ENCODE results near the gene C4A. TPM values are rescaled to one million over a fixed set of nuclear protein-coding genes. Genes with fewer than 3 reads are reported as not detected.
"Not testable (repeated sequence)": the region's sequence is repeated elsewhere in the genome, so short reads cannot be mapped to it uniquely, and the experiment has no call there.

Gene C4A
- total RNA-seq, 1 experiment from 2014 or later: 8.1 TPM

- BruUV-seq (replicated peaks); H3K4me3 ChIP-seq (ENCODE audit: low read depth in 2 of 2, low read length in 2 of 2); ATAC-seq; H3K4me1 ChIP-seq (ENCODE audit: control insufficient read depth, insufficient read depth, low read length); H3K27me3 ChIP-seq (ENCODE audit: control insufficient read depth, insufficient read depth, low read length); DNase-seq (ENCODE audit: low read depth, low spot score); in situ Hi-C loops (cut with HindIII; ENCODE audit: low pct_unique_long_range_greater_than_20kb, low sequenced_read_pairs); POLR2A ChIA-PET; intact Hi-C loops (cut with micrococcal nuclease; ENCODE audit: unreplicated experiment); H3K36me3 ChIP-seq (ENCODE audit: control insufficient read depth, insufficient read depth, low read length); CTCF ChIA-PET; H3K27ac ChIP-seq (ENCODE audit: low read length); H3K9me3 ChIP-seq (ENCODE audit: control insufficient read depth, insufficient read depth, low read depth, low read length): not testable (repeated sequence)
Observed at GRCh38 chr6:31996385-31996784, 14.5 kb downstream of the C4A start.

GRCh38 chr6:32002546-32003268 is 20.9 kb downstream of the C4A start:
- not testable (repeated sequence) for BruUV-seq (replicated peaks)

DNA sequence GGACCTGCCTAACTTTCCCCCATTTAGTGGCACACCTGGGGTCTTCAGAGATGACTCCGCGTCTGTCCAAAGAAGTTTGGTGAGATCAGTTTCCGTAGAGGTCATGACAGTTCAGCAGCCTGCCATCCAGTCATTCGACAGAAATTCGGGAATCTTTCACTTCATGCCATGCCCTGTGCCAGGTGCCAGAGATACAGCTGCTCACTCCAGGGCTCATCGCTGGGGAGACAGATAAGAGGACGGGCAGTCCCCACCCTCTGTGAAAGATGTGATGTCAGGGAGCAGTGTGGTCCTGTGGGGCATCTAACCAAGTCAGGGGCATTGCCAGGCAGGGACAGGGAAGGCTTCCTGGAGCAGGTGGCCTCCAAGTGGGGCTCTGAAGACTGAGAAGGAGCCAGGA is 21.4 kb downstream of the C4A start:
- H3K4me1 ChIP-seq (ENCODE audit: control insufficient read depth, insufficient read depth, low read length); ATAC-seq; H3K4me3 ChIP-seq (ENCODE audit: low read depth in 2 of 2, low read length in 2 of 2); DNase-seq (ENCODE audit: low read depth, low spot score); POLR2A ChIA-PET; H3K9me3 ChIP-seq (ENCODE audit: control insufficient read depth, insufficient read depth, low read depth, low read length); BruUV-seq (replicated peaks); H3K27ac ChIP-seq (ENCODE audit: low read length); H3K36me3 ChIP-seq (ENCODE audit: control insufficient read depth, insufficient read depth, low read length); CTCF ChIA-PET; H3K27me3 ChIP-seq (ENCODE audit: control insufficient read depth, insufficient read depth, low read length); in situ Hi-C loops (cut with HindIII; ENCODE audit: low pct_unique_long_range_greater_than_20kb, low sequenced_read_pairs); intact Hi-C loops (cut with micrococcal nuclease; ENCODE audit: unreplicated experiment): not testable (repeated sequence)

More at GRCh38 chr6:32002546-32003268, 20.9 kb downstream of the C4A start:
- H3K36me3 ChIP-seq (ENCODE audit: control insufficient read depth, insufficient read depth, low read length); H3K4me3 ChIP-seq (ENCODE audit: low read depth in 2 of 2, low read length in 2 of 2); intact Hi-C loops (cut with micrococcal nuclease; ENCODE audit: unreplicated experiment); in situ Hi-C loops (cut with HindIII; ENCODE audit: low pct_unique_long_range_greater_than_20kb, low sequenced_read_pairs); H3K27ac ChIP-seq (ENCODE audit: low read length); CTCF ChIA-PET; POLR2A ChIA-PET; H3K9me3 ChIP-seq (ENCODE audit: control insufficient read depth, insufficient read depth, low read depth, low read length); H3K27me3 ChIP-seq (ENCODE audit: control insufficient read depth, insufficient read depth, low read length); ATAC-seq; H3K4me1 ChIP-seq (ENCODE audit: control insufficient read depth, insufficient read depth, low read length); DNase-seq (ENCODE audit: low read depth, low spot score): not testable (repeated sequence)

DNA sequence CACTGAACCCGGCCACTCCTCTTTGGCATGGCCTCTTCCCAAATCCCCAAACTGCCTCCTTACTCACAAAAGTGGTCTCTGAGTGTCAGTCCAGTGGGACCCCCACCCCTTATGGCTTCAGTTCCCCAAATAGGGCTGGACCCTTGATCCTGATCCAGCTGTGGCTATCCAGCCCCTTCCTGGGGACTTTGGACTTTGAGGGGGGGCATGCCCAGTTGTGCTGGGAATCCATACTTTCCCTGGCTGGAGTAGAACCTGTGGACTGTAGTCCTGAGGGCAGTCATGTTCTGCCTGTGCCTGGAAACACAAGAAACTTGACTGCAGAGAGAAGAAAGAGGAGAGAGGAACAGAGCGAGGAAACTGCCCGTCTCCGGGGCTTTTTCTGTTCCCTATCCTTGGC is 22.5 kb downstream of the C4A start:
- H3K27ac ChIP-seq (ENCODE audit: low read length); H3K36me3 ChIP-seq (ENCODE audit: control insufficient read depth, insufficient read depth, low read length); BruUV-seq (replicated peaks); DNase-seq (ENCODE audit: low read depth, low spot score); ATAC-seq; H3K9me3 ChIP-seq (ENCODE audit: control insufficient read depth, insufficient read depth, low read depth, low read length); H3K4me1 ChIP-seq (ENCODE audit: control insufficient read depth, insufficient read depth, low read length); POLR2A ChIA-PET; in situ Hi-C loops (cut with HindIII; ENCODE audit: low pct_unique_long_range_greater_than_20kb, low sequenced_read_pairs); H3K27me3 ChIP-seq (ENCODE audit: control insufficient read depth, insufficient read depth, low read length); intact Hi-C loops (cut with micrococcal nuclease; ENCODE audit: unreplicated experiment); CTCF ChIA-PET; H3K4me3 ChIP-seq (ENCODE audit: low read depth in 2 of 2, low read length in 2 of 2): not testable (repeated sequence)

GRCh38 chr6:32004864-32005537 is 23.1 kb downstream of the C4A start:
- CTCF ChIA-PET; H3K27me3 ChIP-seq (ENCODE audit: control insufficient read depth, insufficient read depth, low read length); ATAC-seq; H3K27ac ChIP-seq (ENCODE audit: low read length); BruUV-seq (replicated peaks); H3K4me3 ChIP-seq (ENCODE audit: low read depth in 2 of 2, low read length in 2 of 2); H3K9me3 ChIP-seq (ENCODE audit: control insufficient read depth, insufficient read depth, low read depth, low read length); intact Hi-C loops (cut with micrococcal nuclease; ENCODE audit: unreplicated experiment); DNase-seq (ENCODE audit: low read depth, low spot score); H3K36me3 ChIP-seq (ENCODE audit: control insufficient read depth, insufficient read depth, low read length); POLR2A ChIA-PET; in situ Hi-C loops (cut with HindIII; ENCODE audit: low pct_unique_long_range_greater_than_20kb, low sequenced_read_pairs); H3K4me1 ChIP-seq (ENCODE audit: control insufficient read depth, insufficient read depth, low read length): not testable (repeated sequence)

DNA sequence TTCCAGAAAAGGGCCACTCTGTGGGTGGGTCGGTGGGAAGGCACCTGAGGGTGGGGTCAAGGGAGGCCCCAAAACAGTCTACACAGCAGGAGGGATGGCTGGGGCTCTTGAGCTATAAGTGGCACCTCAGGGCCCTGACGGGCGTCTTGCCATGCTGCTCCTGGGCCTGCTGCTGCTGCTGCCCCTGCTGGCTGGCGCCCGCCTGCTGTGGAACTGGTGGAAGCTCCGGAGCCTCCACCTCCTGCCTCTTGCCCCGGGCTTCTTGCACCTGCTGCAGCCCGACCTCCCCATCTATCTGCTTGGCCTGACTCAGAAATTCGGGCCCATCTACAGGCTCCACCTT is 23.7 kb downstream of the C4A start:
- DNase-seq (ENCODE audit: low read depth, low spot score); H3K36me3 ChIP-seq (ENCODE audit: control insufficient read depth, insufficient read depth, low read length); in situ Hi-C loops (cut with HindIII; ENCODE audit: low pct_unique_long_range_greater_than_20kb, low sequenced_read_pairs); ATAC-seq; CTCF ChIA-PET; H3K4me1 ChIP-seq (ENCODE audit: control insufficient read depth, insufficient read depth, low read length); H3K9me3 ChIP-seq (ENCODE audit: control insufficient read depth, insufficient read depth, low read depth, low read length); BruUV-seq (replicated peaks); intact Hi-C loops (cut with micrococcal nuclease; ENCODE audit: unreplicated experiment); H3K27me3 ChIP-seq (ENCODE audit: control insufficient read depth, insufficient read depth, low read length); H3K4me3 ChIP-seq (ENCODE audit: low read depth in 2 of 2, low read length in 2 of 2); H3K27ac ChIP-seq (ENCODE audit: low read length): not testable (repeated sequence)
- POLR2A ChIA-PET: interaction anchor here (0.6 kb wide), 1 partner anchor 164 kb away, joined by 3 read pairs; no protein-coding TSS in a partner anchor

DNA sequence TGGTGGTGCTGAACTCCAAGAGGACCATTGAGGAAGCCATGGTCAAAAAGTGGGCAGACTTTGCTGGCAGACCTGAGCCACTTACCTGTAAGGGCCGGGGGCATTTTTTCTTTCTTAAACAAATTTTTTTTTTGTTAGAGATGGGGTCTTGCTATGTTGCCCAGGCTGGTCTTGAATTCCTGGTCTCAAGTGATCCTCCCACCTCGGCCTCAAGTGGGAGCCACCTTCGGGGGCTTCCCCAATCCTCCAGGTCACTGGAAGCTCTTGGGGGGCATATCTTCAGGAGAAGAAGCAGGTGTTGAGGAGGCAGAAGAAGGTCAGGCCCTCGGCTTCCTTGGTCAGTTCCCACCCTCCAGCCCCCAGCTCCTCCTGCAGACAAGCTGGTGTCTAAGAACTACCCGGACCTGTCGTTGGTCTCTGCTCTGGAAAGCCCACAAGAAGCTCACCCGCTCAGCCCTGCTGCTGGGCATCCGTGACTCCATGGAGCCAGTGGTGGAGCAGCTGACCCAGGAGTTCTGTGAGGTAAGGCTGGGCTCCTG is 24.2 kb downstream of the C4A start:
- in situ Hi-C loops (cut with HindIII; ENCODE audit: low pct_unique_long_range_greater_than_20kb, low sequenced_read_pairs); BruUV-seq (replicated peaks); H3K36me3 ChIP-seq (ENCODE audit: control insufficient read depth, insufficient read depth, low read length); ATAC-seq; H3K9me3 ChIP-seq (ENCODE audit: control insufficient read depth, insufficient read depth, low read depth, low read length); H3K27ac ChIP-seq (ENCODE audit: low read length); H3K4me3 ChIP-seq (ENCODE audit: low read depth in 2 of 2, low read length in 2 of 2); H3K4me1 ChIP-seq (ENCODE audit: control insufficient read depth, insufficient read depth, low read length); H3K27me3 ChIP-seq (ENCODE audit: control insufficient read depth, insufficient read depth, low read length); CTCF ChIA-PET; intact Hi-C loops (cut with micrococcal nuclease; ENCODE audit: unreplicated experiment); DNase-seq (ENCODE audit: low read depth, low spot score): not testable (repeated sequence)
- POLR2A ChIA-PET: interaction anchor here (0.6 kb wide), 1 partner anchor 165 kb away, joined by 3 read pairs; no protein-coding TSS in a partner anchor
